Loucy (cell line): Measurements from ENCODE around the gene BEAN1.

ENCODE experiments used
- EZH2phosphoT487 ChIP-seq: fragments of 200-600 bp; IDR thresholded peaks from 2 replicates; pipeline ENCODE4 v1.6.1; 2018; ENCODE audit warnings: antibody characterized with exemption, mild to moderate bottlenecking, moderate library complexity, borderline replicate concordance
- TF ChIP-seq, protein P1 (sequence below): fragments of 200-600 bp; sonication (generic); conservative IDR thresholded peaks from 2 replicates; pipeline ENCODE4 v1.5.1; 2014; ENCODE audit warnings: mild to moderate bottlenecking, antibody characterized with exemption, low read length

- TF ChIP-seq, protein P1, sequence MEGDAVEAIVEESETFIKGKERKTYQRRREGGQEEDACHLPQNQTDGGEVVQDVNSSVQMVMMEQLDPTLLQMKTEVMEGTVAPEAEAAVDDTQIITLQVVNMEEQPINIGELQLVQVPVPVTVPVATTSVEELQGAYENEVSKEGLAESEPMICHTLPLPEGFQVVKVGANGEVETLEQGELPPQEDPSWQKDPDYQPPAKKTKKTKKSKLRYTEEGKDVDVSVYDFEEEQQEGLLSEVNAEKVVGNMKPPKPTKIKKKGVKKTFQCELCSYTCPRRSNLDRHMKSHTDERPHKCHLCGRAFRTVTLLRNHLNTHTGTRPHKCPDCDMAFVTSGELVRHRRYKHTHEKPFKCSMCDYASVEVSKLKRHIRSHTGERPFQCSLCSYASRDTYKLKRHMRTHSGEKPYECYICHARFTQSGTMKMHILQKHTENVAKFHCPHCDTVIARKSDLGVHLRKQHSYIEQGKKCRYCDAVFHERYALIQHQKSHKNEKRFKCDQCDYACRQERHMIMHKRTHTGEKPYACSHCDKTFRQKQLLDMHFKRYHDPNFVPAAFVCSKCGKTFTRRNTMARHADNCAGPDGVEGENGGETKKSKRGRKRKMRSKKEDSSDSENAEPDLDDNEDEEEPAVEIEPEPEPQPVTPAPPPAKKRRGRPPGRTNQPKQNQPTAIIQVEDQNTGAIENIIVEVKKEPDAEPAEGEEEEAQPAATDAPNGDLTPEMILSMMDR, result no peak
- TF ChIP-seq EZH2phosphoT487, result no peak
Measured at GRCh38 chr16:66473051-66473571, 46.0 kb downstream of the BEAN1 start.
